Measurements from ENCODE around the gene CDC6.

DNA sequence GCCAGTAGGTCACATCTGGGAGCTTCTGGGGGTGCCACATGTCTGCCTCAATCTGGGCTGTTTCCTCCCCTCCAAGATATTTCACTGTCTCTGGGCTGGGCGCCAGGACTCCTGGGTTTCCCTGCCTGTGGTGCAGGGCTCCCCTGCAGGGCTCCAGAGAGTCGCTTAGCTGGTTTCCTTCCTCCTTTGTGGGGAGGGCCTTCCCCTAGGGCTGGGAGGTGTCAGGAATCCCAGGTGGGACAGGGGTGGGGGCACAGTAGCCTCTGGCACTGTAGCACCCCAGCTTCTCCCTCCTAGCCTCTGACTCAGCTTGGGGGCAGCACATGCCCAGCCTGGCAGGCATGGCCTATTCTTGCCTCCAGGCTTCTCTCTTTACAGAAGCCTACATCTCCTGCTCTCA, 23.9 kb downstream of the CDC6 start:
- TF ChIP-seq, protein P1, sequence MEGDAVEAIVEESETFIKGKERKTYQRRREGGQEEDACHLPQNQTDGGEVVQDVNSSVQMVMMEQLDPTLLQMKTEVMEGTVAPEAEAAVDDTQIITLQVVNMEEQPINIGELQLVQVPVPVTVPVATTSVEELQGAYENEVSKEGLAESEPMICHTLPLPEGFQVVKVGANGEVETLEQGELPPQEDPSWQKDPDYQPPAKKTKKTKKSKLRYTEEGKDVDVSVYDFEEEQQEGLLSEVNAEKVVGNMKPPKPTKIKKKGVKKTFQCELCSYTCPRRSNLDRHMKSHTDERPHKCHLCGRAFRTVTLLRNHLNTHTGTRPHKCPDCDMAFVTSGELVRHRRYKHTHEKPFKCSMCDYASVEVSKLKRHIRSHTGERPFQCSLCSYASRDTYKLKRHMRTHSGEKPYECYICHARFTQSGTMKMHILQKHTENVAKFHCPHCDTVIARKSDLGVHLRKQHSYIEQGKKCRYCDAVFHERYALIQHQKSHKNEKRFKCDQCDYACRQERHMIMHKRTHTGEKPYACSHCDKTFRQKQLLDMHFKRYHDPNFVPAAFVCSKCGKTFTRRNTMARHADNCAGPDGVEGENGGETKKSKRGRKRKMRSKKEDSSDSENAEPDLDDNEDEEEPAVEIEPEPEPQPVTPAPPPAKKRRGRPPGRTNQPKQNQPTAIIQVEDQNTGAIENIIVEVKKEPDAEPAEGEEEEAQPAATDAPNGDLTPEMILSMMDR (conservative IDR thresholded peaks at IDR 0.05) = no peak
- no peak for TF ChIP-seq EZH2 (IDR thresholded peaks at IDR 0.05; ENCODE audit: low read depth)
